GM10847 (cell line): ENCODE data around the gene AHRR.

Experiments
- POLR2A ChIP-seq: IDR thresholded peaks from 2 replicates; pipeline ENCODE4 v1.6.1; 2011; ENCODE audit not compliant: insufficient read length; ENCODE audit errors: extremely low read depth

The AHRR gene

DNA sequence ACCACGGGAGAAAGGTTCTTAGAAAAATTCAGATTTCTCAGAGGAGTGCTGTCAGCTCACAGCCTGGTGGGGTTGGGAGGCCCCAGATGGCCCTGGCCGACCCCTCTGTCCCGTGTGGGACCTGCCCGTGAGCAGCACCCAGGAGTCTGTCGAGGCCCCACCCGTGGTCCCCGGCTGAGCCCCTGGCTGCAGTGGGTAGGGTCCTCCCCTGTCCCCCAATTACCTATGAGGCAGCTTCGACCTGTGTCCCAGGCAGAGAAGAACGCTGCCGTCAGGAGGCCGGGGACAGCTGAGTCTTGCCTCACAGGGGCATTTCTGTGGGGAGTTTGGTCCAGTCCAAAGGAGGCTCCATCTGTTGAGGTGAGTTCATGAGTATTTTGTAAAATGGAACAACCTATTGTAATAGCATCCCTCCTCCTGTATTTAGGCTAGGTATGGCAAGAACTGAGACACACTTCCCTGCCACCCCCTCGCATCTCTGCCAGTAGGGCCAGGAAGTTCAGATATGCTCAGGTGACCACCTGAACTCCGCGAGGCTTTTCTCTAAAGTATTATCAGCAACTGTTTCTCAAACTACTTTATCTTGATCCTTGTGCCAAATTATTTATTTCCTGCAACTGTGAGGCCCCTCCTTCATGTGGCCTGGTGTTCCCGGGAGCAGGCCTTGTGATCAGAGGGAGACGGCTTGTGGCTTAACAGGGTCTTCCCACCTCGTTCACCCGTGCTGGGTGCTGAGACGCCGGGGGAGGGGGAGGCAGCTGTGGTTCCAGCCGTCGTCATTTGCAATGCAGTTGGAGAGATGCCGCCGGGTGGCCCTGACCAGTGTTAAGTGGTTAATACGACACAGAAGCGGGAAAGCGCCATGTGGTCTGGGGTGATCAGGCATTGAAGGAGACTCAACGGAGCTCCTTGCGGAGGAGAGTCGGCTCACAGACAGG lies 1.7 kb downstream of the AHRR start:
- no peak for TF ChIP-seq POLR2A

DNA sequence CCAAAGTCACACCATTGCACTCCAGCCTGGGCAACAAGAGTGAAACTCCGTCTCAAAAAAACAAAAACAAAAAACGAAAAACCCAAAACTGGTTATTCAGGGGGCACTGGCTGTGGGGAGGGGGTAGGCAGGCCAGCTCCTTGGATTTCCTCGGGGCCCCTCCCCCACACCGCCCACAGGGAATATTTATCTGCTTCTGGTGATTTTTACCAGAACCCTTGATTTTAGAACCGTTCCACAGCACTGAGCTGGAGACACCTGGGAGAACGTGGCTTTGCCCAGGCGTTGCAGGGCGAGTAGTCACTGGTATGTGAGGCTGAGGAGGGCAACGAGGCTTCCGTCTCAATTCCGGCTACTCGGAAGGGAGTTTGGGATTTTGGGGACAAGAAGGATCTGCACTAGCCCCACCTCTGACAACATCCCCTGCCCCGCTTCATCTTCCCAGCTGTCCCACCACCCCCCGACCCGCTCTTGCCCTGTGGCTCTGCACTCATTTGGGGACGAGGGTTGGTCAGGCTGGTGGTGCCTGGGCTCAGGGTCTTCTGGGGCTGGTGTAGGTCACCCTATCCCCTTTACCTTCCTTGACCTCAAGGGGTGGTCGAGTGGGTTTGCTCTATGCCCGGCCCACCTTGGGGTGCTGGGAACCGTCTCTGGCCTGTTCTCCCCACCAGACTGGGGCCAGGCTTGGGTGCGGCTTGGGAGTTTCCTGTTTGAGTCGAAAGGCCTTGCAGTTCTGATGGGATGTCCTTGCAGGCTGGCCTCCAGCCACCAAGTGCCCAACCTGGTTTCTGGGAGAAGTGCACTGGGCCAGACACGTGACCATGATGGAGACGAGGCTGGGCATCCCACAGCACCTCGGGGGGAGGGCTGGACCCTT lies 3.5 kb downstream of the AHRR start:
- TF ChIP-seq POLR2A, result no peak

DNA sequence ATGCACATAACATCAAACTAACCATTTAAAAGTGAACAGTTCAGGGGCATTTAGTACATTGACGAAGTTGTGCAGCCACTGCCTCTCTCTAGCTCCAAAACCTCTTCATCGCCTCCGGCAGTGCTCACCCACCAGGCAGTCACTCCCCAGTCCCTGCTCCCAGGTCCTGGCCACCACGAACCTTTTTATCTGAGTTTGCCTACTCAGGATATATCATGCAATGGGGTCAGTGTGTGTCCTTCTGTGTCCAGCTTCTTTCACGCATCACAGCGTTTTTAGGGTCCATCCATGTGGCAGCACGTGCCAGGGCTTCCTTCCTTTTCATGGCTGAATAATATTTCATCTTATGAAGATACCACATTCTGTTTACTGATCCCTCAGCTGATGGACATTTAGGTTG lies 4.6 kb downstream of the AHRR start:
- no peak for TF ChIP-seq POLR2A

DNA sequence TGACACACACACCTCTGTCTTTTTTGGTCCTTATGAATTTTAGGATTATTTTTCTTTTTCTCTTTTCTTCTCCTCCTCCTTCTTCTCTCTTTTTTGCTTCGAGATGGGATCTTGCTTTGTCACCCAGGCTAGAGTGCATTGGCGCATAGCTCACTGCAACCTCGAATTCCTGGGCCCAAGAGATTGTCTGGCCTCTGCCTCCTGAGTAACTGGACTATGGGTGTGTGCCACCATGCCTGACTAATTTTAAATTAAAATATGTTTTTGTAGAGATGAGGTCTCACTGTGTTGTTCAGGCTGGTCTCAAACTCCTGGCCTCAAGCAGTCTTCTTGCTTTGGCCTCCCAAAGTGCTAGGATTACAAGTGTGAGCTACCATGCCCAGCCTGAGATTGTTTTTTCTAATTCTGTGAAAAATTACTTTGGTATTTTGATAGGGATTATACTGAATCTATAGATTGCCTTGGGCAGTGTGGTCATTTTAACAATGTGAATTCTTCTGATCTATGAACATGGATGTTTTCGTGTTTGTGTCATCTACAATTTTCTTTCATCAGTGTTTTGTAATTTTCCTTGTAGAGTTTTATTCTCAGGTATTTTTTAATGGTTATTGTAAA lies 7.7 kb downstream of the AHRR start:
- no peak for TF ChIP-seq POLR2A

DNA sequence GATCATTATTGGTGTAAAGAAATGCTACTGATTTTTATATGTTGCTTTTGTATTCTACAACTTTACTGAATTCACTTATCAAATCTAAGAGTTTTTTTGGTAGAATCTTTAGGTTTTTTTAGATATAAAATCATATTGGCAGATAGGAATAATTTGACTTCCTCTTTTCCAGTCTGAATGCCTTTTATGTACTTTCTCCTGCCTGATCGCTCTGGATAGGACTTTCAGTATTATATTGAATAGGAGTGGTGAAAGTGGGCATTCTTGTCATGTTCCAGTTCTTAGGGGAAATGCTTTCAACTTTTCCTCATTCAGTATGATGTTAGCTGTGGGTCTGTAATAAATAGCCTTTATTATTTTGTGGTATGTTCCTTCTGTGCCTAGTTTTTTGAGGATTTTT lies 8.3 kb downstream of the AHRR start:
- no peak for TF ChIP-seq POLR2A

DNA sequence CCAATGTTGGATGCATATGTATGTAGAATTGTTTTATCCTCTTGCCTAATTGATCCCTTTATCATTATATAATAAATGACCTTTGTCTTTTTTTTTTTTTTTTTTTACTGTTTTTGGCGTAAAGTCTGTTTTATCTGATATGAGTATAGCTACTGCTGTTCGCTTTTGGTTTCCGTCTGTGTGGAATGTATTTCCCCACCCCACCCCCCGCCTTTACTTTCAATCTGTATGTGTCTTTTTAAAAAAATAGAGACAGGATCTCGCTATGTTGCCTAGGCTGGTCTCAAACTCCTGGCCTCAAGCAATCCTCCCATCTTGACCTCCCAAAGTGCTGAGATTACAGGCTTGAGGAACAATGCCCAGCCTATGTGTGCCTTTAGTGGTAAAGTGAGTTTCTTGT lies 11.3 kb downstream of the AHRR start:
- no peak for TF ChIP-seq POLR2A

DNA sequence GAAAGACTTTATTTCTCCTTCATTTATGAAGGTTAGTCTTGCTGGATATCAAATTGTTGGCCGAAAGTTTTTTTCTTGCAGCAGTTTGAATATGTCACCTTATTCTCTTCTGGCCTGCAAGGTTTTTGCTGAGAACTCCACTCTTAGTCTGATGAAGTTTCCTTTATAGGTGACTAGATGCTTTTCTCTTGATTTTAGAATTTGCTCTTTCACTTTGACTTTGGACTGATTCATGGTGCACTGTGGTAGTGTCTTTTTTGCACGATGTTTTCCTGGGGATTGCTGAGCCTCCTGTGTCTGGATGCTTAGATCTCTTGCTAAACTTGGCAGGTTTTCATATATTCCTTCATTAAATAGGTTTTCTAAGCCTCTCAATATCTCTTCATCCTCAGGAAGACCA lies 12.4 kb downstream of the AHRR start:
- no peak for TF ChIP-seq POLR2A

DNA sequence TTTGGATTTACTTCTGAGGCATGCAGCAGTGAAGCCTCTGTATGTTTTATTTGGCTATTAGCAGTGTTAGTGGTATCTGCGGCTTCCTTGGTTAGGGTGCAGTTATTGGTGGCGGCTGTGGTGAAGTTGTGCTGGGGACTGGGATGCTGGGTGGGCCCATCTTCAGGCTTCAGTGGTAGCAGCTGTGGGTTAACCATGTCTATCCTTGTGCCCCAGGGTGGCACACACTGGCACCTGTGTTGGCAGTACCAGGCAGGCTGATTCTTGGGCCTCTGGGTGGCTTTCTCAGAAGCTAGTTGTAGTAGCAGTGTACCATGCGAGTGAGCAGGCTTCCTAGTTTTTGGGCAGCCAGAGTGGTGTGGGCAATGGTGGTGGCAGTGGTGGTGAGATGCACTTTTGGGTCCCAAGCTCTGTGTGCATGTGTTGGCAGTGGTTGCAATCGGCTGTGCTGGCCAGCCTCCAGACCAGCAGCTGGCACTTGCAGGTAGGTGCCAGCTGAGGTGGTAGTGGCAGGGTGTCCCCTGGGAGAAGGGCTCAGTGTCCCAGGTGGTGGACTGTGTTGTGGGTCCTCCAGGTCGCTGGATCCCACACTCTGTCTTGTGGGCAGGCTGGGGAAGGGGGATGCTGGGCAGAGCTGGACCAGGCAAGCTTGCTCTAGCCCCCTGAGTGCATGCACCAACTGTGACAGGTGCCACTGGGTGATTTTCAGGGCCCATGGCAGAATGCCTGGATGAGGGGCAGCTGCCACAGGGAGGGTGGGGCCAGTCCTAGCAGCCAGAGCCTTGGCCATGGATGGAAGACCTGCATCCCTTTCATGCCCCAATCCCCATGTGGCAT lies 13.6 kb downstream of the AHRR start:
- no peak for TF ChIP-seq POLR2A

DNA sequence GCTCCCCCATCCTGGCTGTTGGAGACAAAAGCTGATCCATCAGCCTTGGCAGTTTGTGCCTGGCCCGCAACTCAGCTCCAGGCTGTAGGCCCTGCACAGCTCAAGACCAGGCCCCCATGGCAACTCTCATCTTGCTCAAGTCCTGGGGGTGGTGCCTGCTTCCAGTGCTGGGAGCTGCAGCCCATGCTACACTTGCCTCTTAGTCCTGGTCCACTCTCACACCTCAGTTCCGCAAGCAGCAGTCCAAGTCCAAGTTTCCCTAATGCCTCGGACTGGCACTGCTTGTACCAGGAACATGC lies 14.2 kb downstream of the AHRR start:
- no peak for TF ChIP-seq POLR2A

DNA sequence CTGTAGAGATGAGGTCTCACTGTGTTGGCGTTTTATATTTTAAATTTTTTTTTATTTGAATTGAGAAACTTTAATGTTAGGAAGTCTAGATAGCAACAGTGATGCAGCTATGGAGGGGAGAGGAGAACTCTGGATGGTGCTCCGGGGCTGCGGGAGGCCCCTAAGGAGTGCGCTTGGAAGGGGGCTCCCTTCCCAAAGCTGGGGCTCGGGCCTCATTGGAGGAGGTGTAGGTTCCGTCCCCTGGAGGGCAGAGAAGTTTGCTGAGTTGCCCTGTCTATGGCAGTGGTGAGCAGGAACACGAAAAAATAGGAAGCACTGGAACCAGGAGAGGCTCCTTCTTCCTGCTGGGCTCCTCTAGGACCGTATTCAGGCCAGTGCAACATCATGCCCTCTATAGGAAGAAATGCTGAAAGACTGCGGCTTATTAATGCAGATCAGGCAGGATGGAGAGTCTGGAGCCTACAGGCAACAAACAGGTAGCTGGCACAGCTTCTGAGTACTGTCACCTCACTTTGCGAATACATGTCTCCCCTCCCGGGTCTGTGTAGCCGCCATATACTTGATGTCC lies 16.1 kb downstream of the AHRR start:
- no peak for TF ChIP-seq POLR2A

DNA sequence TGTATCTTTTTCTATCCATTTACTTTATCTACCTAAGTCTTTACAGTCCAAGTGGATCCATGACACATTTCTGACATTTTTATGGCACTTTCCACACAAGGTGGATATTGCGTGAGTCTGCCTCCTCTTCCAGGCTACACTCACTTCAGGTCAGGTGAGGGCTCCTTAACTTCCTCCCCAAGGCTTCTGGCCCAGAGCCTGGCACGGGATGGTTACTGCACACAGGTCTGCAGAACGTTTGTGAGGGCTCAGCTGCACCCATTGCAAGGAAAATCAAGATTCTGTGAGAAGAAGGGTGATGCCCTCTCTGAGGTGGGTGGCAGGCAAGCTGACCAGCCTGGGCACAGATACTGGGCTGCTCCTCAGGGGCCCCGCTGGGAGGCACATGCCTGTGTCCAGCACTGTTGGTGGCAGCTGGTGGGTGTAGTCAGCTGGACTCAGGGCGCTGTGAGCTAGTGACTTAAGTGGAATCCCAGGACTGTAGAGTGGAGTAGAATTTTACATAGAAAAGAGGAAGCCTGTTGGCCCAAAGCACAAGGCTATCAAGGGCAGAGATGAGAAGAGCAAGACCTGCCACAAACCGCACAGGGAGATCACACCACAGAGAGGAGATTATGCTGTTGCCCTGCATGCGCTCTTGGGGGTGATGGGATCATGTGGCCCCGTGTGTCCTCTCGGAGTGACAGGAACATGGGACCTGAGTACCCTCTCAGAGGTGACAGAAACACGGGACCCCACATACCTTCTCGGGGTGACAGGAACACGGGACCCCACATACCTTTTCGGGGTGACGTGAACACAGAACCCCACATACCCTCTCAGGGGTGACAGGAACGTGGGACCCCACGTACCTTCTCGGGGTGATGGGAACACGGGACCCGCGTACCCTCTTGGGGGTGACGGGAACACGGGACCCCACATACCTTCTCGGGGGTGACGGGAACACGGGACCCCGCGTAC lies 21.3 kb downstream of the AHRR start:
- no peak for TF ChIP-seq POLR2A

DNA sequence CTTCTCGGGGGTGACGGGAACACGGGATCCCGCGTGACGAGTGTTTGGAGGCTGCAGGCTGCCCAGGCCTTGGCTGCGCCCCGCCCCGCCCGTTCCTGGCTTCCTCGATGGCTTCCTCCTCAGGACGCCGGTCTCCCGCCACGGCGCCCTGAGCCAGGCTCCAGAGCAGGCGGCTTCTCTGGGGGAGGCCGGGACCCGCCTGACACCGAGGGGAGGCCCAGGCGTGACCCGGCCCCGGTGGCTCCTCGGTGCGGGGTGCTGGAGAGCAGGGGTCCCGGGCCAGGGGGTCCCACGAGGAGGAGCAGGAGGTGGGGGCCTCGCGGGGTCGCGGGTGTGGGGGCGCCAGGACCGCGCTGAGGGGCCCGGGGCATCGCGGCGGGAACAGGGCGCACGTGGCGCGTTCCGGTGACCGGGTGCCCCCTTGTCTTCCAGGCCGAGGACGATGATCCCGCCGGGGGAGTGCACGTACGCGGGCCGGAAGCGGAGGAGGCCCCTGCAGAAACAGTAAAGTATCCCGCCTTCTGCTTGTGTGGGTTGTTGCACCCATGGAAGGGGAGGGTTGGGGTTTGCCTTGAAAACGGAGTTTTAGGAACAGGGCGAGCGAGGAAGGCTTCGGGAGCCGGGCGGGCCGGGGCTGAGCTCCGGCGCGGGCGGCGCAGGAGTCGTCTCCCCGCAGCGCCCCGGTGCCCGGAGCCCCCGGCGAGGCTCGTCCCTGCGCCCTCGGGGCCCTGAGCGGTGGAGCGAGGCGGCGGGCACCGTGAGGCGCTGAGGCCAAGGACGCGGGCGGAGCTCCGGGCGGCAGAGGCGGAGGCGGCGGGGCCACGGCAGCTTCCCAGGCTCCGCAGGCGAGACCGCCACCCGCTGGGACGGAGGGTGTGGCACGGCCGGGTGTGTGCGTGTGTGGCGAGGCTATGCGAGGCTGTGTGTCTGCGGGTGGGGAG lies 22.2 kb downstream of the AHRR start:
- no peak for TF ChIP-seq POLR2A
